ENCODE results near the gene HIPK4.

- TF ChIP-seq JUND (IDR thresholded peaks at IDR 0.05), result no peak
- TF ChIP-seq, protein P1, sequence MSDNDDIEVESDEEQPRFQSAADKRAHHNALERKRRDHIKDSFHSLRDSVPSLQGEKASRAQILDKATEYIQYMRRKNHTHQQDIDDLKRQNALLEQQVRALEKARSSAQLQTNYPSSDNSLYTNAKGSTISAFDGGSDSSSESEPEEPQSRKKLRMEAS (IDR thresholded peaks at IDR 0.05), result no peak
- TF ChIP-seq, protein P2, sequence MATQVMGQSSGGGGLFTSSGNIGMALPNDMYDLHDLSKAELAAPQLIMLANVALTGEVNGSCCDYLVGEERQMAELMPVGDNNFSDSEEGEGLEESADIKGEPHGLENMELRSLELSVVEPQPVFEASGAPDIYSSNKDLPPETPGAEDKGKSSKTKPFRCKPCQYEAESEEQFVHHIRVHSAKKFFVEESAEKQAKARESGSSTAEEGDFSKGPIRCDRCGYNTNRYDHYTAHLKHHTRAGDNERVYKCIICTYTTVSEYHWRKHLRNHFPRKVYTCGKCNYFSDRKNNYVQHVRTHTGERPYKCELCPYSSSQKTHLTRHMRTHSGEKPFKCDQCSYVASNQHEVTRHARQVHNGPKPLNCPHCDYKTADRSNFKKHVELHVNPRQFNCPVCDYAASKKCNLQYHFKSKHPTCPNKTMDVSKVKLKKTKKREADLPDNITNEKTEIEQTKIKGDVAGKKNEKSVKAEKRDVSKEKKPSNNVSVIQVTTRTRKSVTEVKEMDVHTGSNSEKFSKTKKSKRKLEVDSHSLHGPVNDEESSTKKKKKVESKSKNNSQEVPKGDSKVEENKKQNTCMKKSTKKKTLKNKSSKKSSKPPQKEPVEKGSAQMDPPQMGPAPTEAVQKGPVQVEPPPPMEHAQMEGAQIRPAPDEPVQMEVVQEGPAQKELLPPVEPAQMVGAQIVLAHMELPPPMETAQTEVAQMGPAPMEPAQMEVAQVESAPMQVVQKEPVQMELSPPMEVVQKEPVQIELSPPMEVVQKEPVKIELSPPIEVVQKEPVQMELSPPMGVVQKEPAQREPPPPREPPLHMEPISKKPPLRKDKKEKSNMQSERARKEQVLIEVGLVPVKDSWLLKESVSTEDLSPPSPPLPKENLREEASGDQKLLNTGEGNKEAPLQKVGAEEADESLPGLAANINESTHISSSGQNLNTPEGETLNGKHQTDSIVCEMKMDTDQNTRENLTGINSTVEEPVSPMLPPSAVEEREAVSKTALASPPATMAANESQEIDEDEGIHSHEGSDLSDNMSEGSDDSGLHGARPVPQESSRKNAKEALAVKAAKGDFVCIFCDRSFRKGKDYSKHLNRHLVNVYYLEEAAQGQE (IDR thresholded peaks at IDR 0.05), result no peak
- TF ChIP-seq, protein P3, sequence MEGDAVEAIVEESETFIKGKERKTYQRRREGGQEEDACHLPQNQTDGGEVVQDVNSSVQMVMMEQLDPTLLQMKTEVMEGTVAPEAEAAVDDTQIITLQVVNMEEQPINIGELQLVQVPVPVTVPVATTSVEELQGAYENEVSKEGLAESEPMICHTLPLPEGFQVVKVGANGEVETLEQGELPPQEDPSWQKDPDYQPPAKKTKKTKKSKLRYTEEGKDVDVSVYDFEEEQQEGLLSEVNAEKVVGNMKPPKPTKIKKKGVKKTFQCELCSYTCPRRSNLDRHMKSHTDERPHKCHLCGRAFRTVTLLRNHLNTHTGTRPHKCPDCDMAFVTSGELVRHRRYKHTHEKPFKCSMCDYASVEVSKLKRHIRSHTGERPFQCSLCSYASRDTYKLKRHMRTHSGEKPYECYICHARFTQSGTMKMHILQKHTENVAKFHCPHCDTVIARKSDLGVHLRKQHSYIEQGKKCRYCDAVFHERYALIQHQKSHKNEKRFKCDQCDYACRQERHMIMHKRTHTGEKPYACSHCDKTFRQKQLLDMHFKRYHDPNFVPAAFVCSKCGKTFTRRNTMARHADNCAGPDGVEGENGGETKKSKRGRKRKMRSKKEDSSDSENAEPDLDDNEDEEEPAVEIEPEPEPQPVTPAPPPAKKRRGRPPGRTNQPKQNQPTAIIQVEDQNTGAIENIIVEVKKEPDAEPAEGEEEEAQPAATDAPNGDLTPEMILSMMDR (IDR thresholded peaks at IDR 0.05; ENCODE audit: low read depth, low read length, missing input control), result no peak
- no peak for TF ChIP-seq SP1 (IDR thresholded peaks at IDR 0.05)
- no peak for TF ChIP-seq GABPA (IDR thresholded peaks at IDR 0.05 in 1 of 2, conservative IDR thresholded peaks at IDR 0.05 in 1 of 2)
These were observed 6.2 kb downstream of the HIPK4 start for GRCh38 chr19:40383668-40384248.

Measured in liver (tissue), 3 donors.